Measurements from ENCODE around the gene PPP1R12A.
"Not testable (repeated sequence)": the region's sequence is repeated elsewhere in the genome, so short reads cannot be mapped to it uniquely, and the experiment has no call there.

Gene PPP1R12A

GRCh38 chr12:79891506-79892162 is 43.3 kb downstream of the PPP1R12A start:
- DNase-seq: no peak

- DNase-seq: no peak
Measured at GRCh38 chr12:79887890-79888289, 47.0 kb downstream of the PPP1R12A start.

- DNase-seq: peak; percentile 8
Measured at GRCh38 chr12:79886917-79887519, 47.9 kb downstream of the PPP1R12A start.

DNA sequence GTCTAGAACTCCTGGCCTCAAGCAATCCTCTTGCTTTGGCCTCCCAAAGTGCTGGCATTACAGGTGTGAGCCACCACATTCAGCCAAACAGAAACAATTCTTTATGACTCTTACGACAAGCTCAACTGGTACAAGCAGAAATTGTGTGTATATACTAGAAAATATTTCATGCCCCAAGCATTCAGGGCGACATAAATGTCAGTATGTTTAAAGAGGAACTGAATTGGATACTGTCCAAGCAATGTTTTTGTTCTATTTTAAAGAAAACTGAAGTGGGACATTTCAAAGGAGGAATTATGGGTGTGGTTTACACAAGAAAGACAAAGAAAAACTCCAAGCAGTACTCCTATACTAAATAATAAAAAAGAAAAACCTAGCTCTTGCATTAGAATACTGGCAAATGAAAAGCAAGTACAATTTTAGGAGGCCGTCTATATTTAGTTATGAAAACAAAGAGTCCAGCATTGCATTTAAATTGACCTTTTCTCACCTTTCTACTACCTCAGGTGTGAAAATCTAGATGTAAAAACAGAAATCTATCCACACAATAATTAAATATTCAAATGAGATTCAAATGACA is 48.9 kb downstream of the PPP1R12A start:
- no peak for DNase-seq

DNA sequence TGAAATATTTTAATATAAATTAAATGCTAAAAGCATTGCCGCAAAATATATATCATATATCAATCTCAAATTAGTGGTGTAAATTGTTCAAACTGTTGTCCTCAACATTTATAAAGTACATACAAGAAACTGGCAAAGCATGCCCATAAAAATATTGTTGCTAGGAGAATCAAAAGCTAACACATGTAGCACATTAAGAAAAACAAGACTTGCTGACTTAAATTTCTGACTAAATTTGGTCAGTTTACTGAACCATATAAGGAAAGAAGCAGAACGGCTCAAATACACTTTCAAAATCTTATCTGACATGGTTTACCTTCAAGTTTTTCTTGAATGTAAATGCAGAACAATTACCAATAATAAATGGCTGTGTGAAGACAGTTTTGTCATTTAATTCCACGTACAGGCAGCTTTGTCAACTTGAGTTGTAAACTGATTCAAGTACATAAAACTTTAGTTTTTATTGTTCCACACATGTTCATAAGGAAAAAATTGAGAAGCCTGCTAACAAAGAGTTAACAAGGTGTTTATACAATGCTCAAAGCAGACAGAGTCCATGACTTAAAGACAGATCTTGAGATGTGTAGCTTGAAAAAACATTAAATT is 50.4 kb downstream of the PPP1R12A start:
- DNase-seq: no peak

DNA sequence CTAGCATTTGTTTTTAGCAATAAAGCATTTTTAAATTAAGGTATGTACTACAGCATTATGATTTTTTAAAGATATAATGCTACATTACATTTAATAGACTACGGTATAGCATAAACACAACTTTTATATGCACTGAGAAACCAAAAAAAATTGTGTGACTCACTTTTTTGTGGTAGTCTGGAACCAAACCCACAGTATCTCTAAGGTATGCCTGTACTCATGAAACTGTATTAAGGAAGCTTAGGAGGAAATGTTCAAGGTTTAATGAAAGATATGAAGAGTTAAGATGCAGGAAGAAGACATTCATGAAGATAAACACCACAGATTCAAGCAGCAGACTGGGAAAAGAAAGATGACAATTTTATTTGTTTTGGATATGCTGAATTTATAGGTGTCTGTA is 51.7 kb downstream of the PPP1R12A start:
- DNase-seq: no peak

GRCh38 chr12:79881351-79881750 is 53.5 kb downstream of the PPP1R12A start:
- DNase-seq: no peak

DNA sequence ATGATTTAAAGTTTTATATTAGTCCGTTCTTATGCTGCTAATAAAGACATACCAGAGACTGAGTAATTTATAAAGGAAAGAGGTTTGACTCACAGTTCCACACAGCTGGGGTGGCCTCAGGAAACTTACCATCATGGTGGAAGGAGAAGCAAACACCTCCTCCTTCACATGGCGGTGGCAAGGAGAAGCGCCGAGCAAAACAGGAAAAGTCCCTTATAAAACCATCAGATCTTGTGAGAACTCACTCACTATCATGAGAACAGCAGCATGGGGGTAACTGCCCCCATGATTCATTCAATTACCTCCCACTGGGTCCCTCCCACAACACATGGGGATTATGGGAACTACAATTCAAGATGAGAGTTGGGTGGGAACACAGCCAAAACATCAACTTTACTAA is 56.4 kb downstream of the PPP1R12A start:
- not testable (repeated sequence) for DNase-seq

GRCh38 chr12:79877246-79877645 is 57.7 kb downstream of the PPP1R12A start:
- no peak for DNase-seq

- no peak for DNase-seq
Measured at GRCh38 chr12:79874665-79875064, 60.2 kb downstream of the PPP1R12A start.

DNA sequence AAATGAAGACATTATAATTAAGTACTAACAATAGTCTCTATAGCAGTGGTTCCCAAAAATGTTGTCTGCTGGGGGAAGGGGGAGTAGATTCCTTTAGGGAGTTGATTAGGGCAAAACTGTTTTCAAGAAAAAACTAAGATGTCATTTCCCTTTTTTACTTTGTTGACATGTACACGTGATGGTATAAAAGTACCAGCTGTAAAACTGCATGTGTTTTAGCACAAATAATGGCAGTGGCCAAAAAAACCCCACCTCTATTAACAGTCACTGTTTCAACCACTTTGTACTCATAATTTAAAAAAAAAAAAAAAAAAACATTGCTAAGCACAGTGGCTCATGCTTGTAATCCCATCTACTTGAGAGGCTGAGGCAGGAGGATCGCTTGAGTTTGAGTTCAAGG is 61.7 kb downstream of the PPP1R12A start:
- no peak for DNase-seq

- DNase-seq: no peak
Measured at GRCh38 chr12:79871621-79872020, 63.3 kb downstream of the PPP1R12A start.

DNA sequence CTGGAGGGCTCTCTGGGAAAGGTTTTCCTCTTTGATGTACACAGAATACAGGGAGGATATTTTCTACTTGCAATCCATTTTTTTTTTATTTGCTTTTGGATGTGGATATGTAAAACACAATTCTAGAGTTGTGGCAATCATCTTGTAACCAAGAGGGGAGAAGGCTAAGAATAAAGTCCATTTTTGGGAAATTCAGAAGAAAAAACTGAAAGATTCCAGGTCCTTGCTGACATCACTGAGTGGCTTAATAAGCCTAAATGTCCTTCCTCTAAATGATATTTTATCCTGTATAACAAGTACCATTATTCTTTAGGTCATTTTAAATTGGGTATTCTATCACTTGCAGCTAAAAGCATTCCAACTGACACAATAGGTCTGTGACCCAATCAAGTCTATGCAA is 64.0 kb downstream of the PPP1R12A start:
- DNase-seq: no peak

GRCh38 chr12:79859646-79860045 is 75.3 kb downstream of the PPP1R12A start:
- no peak for DNase-seq

GRCh38 chr12:79858518-79858917 is 76.4 kb downstream of the PPP1R12A start:
- no peak for DNase-seq

GRCh38 chr12:79857675-79858074 is 77.2 kb downstream of the PPP1R12A start:
- no peak for DNase-seq

- DNase-seq: no peak
Measured at GRCh38 chr12:79850610-79851299, 84.1 kb downstream of the PPP1R12A start.

- peak; percentile 49 for DNase-seq
Measured at GRCh38 chr12:79848339-79848738, 86.6 kb downstream of the PPP1R12A start.

DNA sequence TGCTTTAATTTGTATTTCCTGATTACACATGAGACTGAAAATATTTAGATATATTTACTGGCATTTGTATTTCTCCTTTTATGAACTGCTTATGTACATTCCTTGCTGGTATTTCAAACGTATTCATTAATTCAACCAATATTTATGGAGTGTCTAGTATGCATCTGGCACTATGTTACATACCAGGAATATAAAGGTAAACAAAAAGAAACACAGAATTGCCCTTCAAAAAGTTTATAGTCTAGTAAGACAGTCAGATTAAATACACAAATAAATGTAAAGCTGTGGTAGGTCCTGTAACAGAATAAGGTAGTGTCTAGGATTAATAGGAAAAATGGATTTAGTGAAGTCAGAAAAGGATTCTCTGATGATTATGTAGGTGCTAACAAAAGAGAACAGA is 87.5 kb downstream of the PPP1R12A start:
- no peak for DNase-seq

DNA sequence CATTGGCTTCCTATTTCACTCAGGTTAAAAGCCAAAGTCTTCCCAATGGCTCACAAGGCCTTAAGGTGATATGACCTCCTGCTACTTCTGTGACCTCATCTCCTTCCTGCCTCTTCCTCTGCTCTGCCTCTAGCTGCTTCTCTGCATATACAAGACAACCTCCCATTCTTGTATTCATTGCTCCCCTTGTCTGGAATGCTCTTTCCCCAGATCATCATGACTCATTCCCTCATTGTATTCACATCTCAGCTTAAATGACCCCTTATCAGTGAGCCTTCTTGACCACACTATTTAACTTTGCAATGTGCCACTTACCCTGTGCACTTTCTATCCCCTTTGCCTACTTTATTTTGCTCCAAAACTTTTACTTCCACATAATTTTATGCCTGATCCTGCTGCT is 90.2 kb downstream of the PPP1R12A start:
- no peak for DNase-seq

DNA sequence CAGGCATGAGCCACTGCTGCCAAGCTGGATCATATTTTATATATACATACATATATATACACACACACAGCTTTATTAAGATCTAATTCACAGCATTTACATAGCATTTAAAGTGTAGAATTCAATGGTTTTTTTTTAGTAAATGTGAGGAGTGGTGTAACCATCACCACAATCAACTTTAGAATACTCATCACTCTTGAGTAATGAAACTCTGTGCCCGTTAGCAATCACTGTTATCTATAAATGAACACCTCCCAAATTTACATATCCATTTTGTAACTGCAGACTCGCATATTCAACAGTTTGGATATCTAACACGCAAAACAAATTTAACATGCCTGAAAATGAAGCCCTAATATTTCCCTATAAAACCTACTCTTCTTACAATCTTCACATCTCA is 90.9 kb downstream of the PPP1R12A start:
- no peak for DNase-seq

- DNase-seq: no peak
Measured at GRCh38 chr12:79842630-79843029, 92.3 kb downstream of the PPP1R12A start.

DNA sequence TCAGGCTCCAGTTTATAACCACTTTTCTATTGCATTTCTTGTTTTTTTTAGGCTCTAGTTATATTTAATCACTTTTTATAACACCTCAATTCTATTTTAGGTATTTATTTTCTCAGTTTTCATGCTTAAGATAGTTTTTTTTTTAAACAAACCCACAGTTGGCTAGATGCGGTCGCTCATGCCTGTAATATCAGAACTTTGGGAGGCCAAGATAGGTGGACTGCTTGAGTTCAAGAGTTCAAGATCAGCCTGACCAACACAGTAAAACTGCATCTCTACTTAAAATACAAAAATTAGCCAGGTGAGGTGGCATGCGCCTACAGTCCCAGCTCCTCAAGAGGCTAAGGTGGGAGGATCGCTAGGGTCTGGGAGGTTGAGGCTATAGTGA is 93.0 kb downstream of the PPP1R12A start:
- DNase-seq: no peak

Data from DMS153 (cell line).